Calu3 (cell line): Measurements from ENCODE around the gene PTPRG. TPM values are rescaled to one million over a fixed set of nuclear protein-coding genes. Genes with fewer than 3 reads are reported as not detected.

Source experiments
- BruUV-seq: library from RNA; stranded (reverse); fragments of 400-500 nt; replicated peaks from 2 replicates; lab custom pipeline; 2021; lab: Mats Ljungman, UMichigan
- CTCF ChIA-PET: fragments of 300-600 bp; sonication (Branson Sonifier 250); formaldehyde crosslinking; loops from one replicate; lab custom pipeline; 2022; ENCODE audit warnings: antibody characterized with exemption; lab: Charles Lee
- DNase-seq: peaks from one replicate; pipeline ENCODE4 v3.0.0; 2022
- H3K27ac Mint-ChIP-seq: one replicate; pipeline ENCODE4 v1.8.0; 2022; ENCODE audit warnings: mixed read lengths; ENCODE audit not compliant: unreplicated experiment
- H3K27me3 Mint-ChIP-seq: one replicate; pipeline ENCODE4 v1.8.0; 2022; ENCODE audit warnings: mixed read lengths; ENCODE audit not compliant: unreplicated experiment
- H3K36me3 Mint-ChIP-seq: one replicate; pipeline ENCODE4 v1.8.0; 2022; ENCODE audit warnings: mild to moderate bottlenecking, moderate library complexity, mixed read lengths; ENCODE audit not compliant: insufficient read depth, unreplicated experiment
- H3K4me1 Mint-ChIP-seq: one replicate; pipeline ENCODE4 v1.8.0; 2022; ENCODE audit warnings: mild to moderate bottlenecking, low read depth, mixed read lengths; ENCODE audit not compliant: unreplicated experiment
- H3K4me3 Mint-ChIP-seq: one replicate; pipeline ENCODE4 v1.8.0; 2022; ENCODE audit warnings: mild to moderate bottlenecking, low read depth, moderate library complexity, mixed read lengths; ENCODE audit not compliant: unreplicated experiment
- H3K9me3 Mint-ChIP-seq: one replicate; pipeline ENCODE4 v1.8.0; 2022; ENCODE audit warnings: low read depth, mixed read lengths; ENCODE audit not compliant: unreplicated experiment
- intact Hi-C: fragments of 100-400 bp; cut with micrococcal nuclease; formaldehyde crosslinking; loops from one replicate; pipeline ENCODE4 v1.10.0; 2022; ENCODE audit not compliant: unreplicated experiment
- total RNA-seq: library from RNA; stranded (reverse); gene quantifications from 2 replicates; pipeline ENCODE4 v1.2.3, GENCODE V29; 2022
- TF ChIP-seq, protein P1 (sequence below): fragments of 200-600 bp; IDR thresholded peaks from one replicate; pipeline ENCODE4 v1.8.0; 2022; ENCODE audit warnings: antibody characterized with exemption; ENCODE audit not compliant: unreplicated experiment

The PTPRG gene
- total RNA-seq, 1 experiment from 2014 or later: 0.35 TPM

DNA sequence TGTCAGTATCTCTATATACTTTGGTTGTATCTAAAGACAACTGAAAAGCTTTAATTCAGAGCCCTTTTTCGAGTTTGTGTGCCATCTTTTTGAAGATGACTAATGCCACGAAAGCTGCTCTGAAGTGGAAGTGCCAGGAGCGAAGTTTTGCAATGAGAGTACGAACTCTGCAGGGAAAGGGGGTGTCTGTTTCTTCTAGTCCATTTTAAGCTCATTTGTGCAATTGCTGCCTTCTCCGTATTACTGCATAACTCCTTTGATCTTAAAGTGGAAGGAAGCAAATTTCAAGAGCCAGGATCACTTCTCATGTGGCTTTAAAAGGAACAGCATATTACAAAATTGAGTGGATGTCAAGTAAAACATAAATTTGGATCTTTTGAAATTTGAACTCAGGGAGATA lies 566.7 kb downstream of the PTPRG start:
- BruUV-seq: no TSS peak
- H3K27ac Mint-ChIP-seq: no peak overlapping the region
- intact Hi-C loops: no loop called here
- CTCF ChIA-PET: no interaction called here
- no peak overlapping the region for H3K4me3 Mint-ChIP-seq
- H3K36me3 Mint-ChIP-seq: no peaks in the 10 kb centered on the region
- TF ChIP-seq, protein P1, sequence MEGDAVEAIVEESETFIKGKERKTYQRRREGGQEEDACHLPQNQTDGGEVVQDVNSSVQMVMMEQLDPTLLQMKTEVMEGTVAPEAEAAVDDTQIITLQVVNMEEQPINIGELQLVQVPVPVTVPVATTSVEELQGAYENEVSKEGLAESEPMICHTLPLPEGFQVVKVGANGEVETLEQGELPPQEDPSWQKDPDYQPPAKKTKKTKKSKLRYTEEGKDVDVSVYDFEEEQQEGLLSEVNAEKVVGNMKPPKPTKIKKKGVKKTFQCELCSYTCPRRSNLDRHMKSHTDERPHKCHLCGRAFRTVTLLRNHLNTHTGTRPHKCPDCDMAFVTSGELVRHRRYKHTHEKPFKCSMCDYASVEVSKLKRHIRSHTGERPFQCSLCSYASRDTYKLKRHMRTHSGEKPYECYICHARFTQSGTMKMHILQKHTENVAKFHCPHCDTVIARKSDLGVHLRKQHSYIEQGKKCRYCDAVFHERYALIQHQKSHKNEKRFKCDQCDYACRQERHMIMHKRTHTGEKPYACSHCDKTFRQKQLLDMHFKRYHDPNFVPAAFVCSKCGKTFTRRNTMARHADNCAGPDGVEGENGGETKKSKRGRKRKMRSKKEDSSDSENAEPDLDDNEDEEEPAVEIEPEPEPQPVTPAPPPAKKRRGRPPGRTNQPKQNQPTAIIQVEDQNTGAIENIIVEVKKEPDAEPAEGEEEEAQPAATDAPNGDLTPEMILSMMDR: no peak
- DNase-seq: no peak
- no peaks in the 10 kb centered on the region for H3K27me3 Mint-ChIP-seq
- H3K9me3 Mint-ChIP-seq: no peaks in the 10 kb centered on the region
- no peaks in the 10 kb centered on the region for H3K4me1 Mint-ChIP-seq

DNA sequence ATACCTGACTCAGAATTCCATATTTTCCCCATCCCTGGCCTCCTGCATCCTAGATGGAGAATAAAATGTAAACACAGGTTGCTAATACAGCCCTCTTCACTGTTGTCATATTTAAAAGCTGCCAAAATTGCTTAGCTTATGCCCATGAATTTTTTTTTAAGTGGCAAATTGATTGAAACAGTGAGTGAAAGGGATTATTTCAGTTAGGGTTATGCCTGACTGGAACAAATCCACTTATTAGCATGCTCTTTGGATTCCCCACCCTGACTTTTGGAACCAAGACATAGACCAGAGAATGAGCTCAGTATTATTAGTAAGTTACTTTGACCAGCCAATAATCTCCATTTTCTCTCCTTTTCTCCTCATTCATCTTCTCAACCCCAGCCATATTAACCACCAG lies 567.3 kb downstream of the PTPRG start:
- TF ChIP-seq, protein P1: no peak
- BruUV-seq: no TSS peak
- CTCF ChIA-PET: no interaction called here
- no peaks in the 10 kb centered on the region for H3K4me1 Mint-ChIP-seq
- intact Hi-C loops: no loop called here
- H3K27me3 Mint-ChIP-seq: no peaks in the 10 kb centered on the region
- H3K4me3 Mint-ChIP-seq: no peak overlapping the region
- DNase-seq: no peak
- no peaks in the 10 kb centered on the region for H3K36me3 Mint-ChIP-seq
- H3K9me3 Mint-ChIP-seq: no peaks in the 10 kb centered on the region
- H3K27ac Mint-ChIP-seq: no peak overlapping the region

DNA sequence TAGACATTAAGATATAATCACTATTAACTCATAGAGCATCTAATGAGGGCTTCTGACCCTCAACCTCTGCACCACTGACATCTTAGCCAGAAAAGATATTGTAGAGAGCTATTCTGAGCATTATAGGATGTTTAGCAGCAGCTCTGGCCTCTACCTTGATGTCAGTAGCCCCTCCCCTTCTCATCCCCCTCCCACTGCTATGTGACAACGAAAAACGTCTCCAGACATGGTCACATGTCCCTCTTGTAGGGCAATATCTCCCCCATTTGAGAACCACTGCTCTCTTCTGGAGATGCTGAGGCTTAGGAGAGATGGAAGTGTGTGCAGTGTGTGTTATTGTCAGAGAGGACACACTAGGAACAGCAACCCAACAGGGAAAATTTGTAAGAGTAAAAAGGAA lies 569.7 kb downstream of the PTPRG start:
- Mint-ChIP-seq H3K4me1 (no peaks in the 10 kb centered on the region), H3K36me3 (no peaks in the 10 kb centered on the region), H3K4me3 (no peak overlapping the region), H3K27me3 (no peaks in the 10 kb centered on the region), H3K27ac (no peak overlapping the region), H3K9me3 (peaks cover 4% of the 10 kb centered on the region)
- CTCF ChIA-PET: no interaction called here
- intact Hi-C loops: no loop called here
- TF ChIP-seq, protein P1: no peak
- DNase-seq: no peak
- BruUV-seq: no TSS peak

DNA sequence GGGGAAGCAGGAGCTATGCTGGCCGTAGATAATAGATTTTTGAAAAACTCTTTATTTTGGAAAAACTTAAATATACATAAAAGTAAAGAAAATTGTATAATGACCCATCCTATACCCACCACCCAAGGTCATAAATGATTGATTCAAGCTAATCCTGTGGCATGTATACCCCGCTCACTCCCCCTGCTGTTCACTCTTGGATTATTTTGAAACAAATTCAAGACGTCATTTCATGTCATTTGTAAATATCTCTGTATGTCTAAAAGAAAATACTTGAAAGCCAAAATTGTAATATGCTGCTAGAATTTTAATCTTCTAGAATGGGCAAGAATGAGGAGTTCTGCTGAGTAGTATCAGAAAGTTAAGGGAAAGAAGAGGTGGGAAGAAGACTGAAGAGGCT lies 570.2 kb downstream of the PTPRG start:
- H3K27me3 Mint-ChIP-seq: no peaks in the 10 kb centered on the region
- no peaks in the 10 kb centered on the region for H3K4me1 Mint-ChIP-seq
- CTCF ChIA-PET: no interaction called here
- no peaks in the 10 kb centered on the region for H3K36me3 Mint-ChIP-seq
- peaks cover 8% of the 10 kb centered on the region for H3K9me3 Mint-ChIP-seq
- no peak for DNase-seq
- no peak overlapping the region for H3K27ac Mint-ChIP-seq
- intact Hi-C loops: no loop called here
- TF ChIP-seq, protein P1: no peak
- no peak overlapping the region for H3K4me3 Mint-ChIP-seq
- no TSS peak for BruUV-seq
